BLaER1 treated with 17β-estradiol and CSF1 and Interleukin-3, amounts not matched to agents 10 nM and 100 nM (cell line): ENCODE measurements around the gene ATP2A3.

Source experiments
- H3K27ac ChIP-seq, 11 experiments: shearing (Covaris generic); formaldehyde crosslinking; 2 replicates each; pipeline ENCODE4 v1.8.1; 2022
- H3K27me3 ChIP-seq, 11 experiments: shearing (Covaris generic); formaldehyde crosslinking; 2 replicates each; pipeline ENCODE4 v1.8.1; 2022
- H3K36me3 ChIP-seq, 11 experiments: shearing (Covaris generic); formaldehyde crosslinking; 2 replicates each; pipeline ENCODE4 v1.8.1; 2022
- H3K4me1 ChIP-seq, 10 experiments: shearing (Covaris generic); formaldehyde crosslinking; 2 replicates each; pipeline ENCODE4 v1.8.1; 2022
- H3K4me2 ChIP-seq, 11 experiments: shearing (Covaris generic); formaldehyde crosslinking; 2 replicates each; pipeline ENCODE4 v1.8.1; 2022
- H3K4me3 ChIP-seq, 10 experiments: shearing (Covaris generic); formaldehyde crosslinking; 2 replicates each; pipeline ENCODE4 v1.8.1; 2022
- H3K9ac ChIP-seq, 11 experiments: shearing (Covaris generic); formaldehyde crosslinking; 2 replicates each; pipeline ENCODE4 v1.8.1; 2022
- H3K9me3 ChIP-seq, 11 experiments: shearing (Covaris generic); formaldehyde crosslinking; replicated peaks in 1 of 11; 2 replicates each; pipeline ENCODE4 v1.8.1; 2022
- H4K20me1 ChIP-seq, 11 experiments: shearing (Covaris generic); formaldehyde crosslinking; 2 replicates each; pipeline ENCODE4 v1.8.1; 2022
- Cebpa-rat ChIP-seq, 11 experiments: shearing (Covaris generic); IDR thresholded peaks; 2 replicates each; pipeline ENCODE4 v1.8.1; 2022

ATP2A3 gene

GRCh38 chr17:3921502-3922319 lies 42.5 kb downstream of the ATP2A3 start:
- Histone ChIP-seq H3K9ac (peak overlapping the region in 5 of 11 experiments; percentile 23 to 36 (median 32); a peak in 7 of 22 replicates), H3K4me2 (peak overlapping the region; percentile 20 to 92 (median 73); a peak in 21 of 22 replicates), H3K9me3 (no peaks in the 10 kb centered on the region), H3K36me3 (peaks cover 8 to 22% (median 13%) of the 10 kb centered on the region in 11 experiments; a peak in 15 of 22 replicates), H3K4me3 (no peak overlapping the region), H3K27me3 (peaks cover 0 to 9% (median 0%) of the 10 kb centered on the region in 11 experiments; a peak in 2 of 22 replicates), H3K27ac (peak overlapping the region in 3 of 11 experiments; percentile 8 to 44 (median 13); a peak in 2 of 22 replicates), H3K4me1 (peaks cover 32 to 76% (median 58%) of the 10 kb centered on the region in 10 experiments), H4K20me1 (peaks cover 0 to 17% (median 0%) of the 10 kb centered on the region in 11 experiments; a peak in 2 of 22 replicates)
- no peak for TF ChIP-seq Cebpa-rat (IDR thresholded peaks at IDR 0.05)

- TF ChIP-seq Cebpa-rat (IDR thresholded peaks at IDR 0.05) = no peak
- Histone ChIP-seq H3K4me2 (peak overlapping the region; percentile 20 to 92 (median 73); a peak in 21 of 22 replicates), H3K27ac (peak overlapping the region in 3 of 11 experiments; percentile 8 to 44 (median 13); a peak in 2 of 22 replicates), H3K9ac (peak overlapping the region in 5 of 11 experiments; percentile 23 to 36 (median 32); a peak in 7 of 22 replicates), H3K4me3 (no peak overlapping the region), H3K27me3 (peaks cover 0 to 9% (median 0%) of the 10 kb centered on the region in 11 experiments; a peak in 2 of 22 replicates), H3K4me1 (peaks cover 37 to 77% (median 60%) of the 10 kb centered on the region in 10 experiments), H3K9me3 (no peaks in the 10 kb centered on the region), H4K20me1 (peaks cover 0 to 14% (median 0%) of the 10 kb centered on the region in 11 experiments; a peak in 2 of 22 replicates), H3K36me3 (peaks cover 8 to 22% (median 13%) of the 10 kb centered on the region in 11 experiments; a peak in 15 of 22 replicates)
Measured at GRCh38 chr17:3921006-3921405, 43.2 kb downstream of the ATP2A3 start.

GRCh38 chr17:3919123-3919624 lies 45.1 kb downstream of the ATP2A3 start:
- Histone ChIP-seq H3K27me3 (peaks cover 0 to 9% (median 0%) of the 10 kb centered on the region in 11 experiments; a peak in 2 of 22 replicates), H3K4me2 (peak overlapping the region; percentile 37 to 92 (median 83)), H3K4me1 (peaks cover 50 to 93% (median 75%) of the 10 kb centered on the region in 10 experiments), H3K4me3 (no peak overlapping the region; a peak in 2 of 20 replicates), H3K9me3 (no peaks in the 10 kb centered on the region), H3K36me3 (peaks cover 0 to 6% (median 1%) of the 10 kb centered on the region in 11 experiments; a peak in 8 of 22 replicates), H4K20me1 (peaks cover 0 to 26% (median 4%) of the 10 kb centered on the region in 11 experiments; a peak in 10 of 22 replicates), H3K9ac (peak overlapping the region; percentile 34 to 77 (median 57); a peak in 19 of 22 replicates), H3K27ac (peak overlapping the region; percentile 24 to 84 (median 73); a peak in 20 of 22 replicates)
- TF ChIP-seq Cebpa-rat (IDR thresholded peaks at IDR 0.05) = no peak

GRCh38 chr17:3918372-3919122 lies 45.7 kb downstream of the ATP2A3 start:
- Histone ChIP-seq H3K4me3 (no peak overlapping the region; a peak in 2 of 20 replicates), H4K20me1 (peaks cover 0 to 28% (median 7%) of the 10 kb centered on the region in 11 experiments; a peak in 13 of 22 replicates), H3K4me1 (peaks cover 55 to 93% (median 82%) of the 10 kb centered on the region in 10 experiments), H3K27ac (peak overlapping the region; percentile 24 to 84 (median 73); a peak in 20 of 22 replicates), H3K36me3 (peaks cover 0 to under 1% (median 0%) of the 10 kb centered on the region in 11 experiments; a peak in 1 of 22 replicates), H3K9me3 (no peaks in the 10 kb centered on the region), H3K4me2 (peak overlapping the region; percentile 37 to 92 (median 83)), H3K27me3 (peaks cover 0 to 9% (median 0%) of the 10 kb centered on the region in 11 experiments; a peak in 2 of 22 replicates), H3K9ac (peak overlapping the region; percentile 34 to 77 (median 57); a peak in 19 of 22 replicates)
- TF ChIP-seq Cebpa-rat (IDR thresholded peaks at IDR 0.05) = no peak

DNA sequence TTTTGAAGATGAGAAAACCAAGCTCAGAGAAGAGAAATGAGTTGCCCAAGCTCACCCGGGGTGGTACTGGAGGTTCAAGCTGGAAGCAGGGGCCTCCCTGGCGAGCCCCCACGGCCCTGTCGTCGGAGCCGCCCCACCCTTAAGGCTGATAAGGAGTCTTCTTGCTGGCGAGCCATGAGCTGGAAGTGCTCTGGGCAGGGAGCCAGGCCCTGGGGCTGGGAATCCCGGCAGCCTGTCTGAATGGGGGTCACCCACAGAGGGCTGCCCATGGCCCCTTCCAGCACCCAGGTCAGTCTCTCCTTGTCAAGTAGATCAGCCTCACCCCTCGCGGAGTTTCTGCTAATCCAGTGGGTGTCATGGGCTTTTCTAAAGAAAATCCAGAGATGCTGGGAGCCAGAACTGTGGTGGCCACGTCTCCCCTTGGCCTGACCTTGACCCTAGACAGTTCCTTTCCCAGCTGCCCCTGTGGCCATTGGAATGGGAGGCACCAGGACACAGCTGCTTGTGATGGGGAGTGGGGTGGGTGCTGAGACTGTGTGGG lies 46.8 kb downstream of the ATP2A3 start:
- Histone ChIP-seq H3K4me1 (peaks cover 66 to 95% (median 90%) of the 10 kb centered on the region in 10 experiments), H3K27ac (peak overlapping the region; percentile 85 to 96 (median 92))

GRCh38 chr17:3916825-3917224 lies 47.4 kb downstream of the ATP2A3 start:
- H3K36me3 ChIP-seq = peaks cover 0 to 5% (median 0%) of the 10 kb centered on the region in 11 experiments; a peak in 2 of 22 replicates

More for the DNA sequence above, 46.8 kb downstream of the ATP2A3 start:
- Histone ChIP-seq H3K27me3 (peaks cover 0 to 9% (median 0%) of the 10 kb centered on the region in 11 experiments; a peak in 2 of 22 replicates), H3K4me2 (peak overlapping the region; percentile 95 to 100 (median 98)), H3K36me3 (peaks cover 0 to 5% (median 0%) of the 10 kb centered on the region in 11 experiments; a peak in 2 of 22 replicates), H3K4me3 (peak overlapping the region in 8 of 10 experiments; percentile 57 to 74 (median 65); a peak in 13 of 20 replicates), H4K20me1 (peaks cover 0 to 32% (median 13%) of the 10 kb centered on the region in 11 experiments; a peak in 13 of 22 replicates), H3K9me3 (no peaks in the 10 kb centered on the region), H3K9ac (peak overlapping the region; percentile 81 to 91 (median 84))
- TF ChIP-seq Cebpa-rat (IDR thresholded peaks at IDR 0.05) = no peak

DNA sequence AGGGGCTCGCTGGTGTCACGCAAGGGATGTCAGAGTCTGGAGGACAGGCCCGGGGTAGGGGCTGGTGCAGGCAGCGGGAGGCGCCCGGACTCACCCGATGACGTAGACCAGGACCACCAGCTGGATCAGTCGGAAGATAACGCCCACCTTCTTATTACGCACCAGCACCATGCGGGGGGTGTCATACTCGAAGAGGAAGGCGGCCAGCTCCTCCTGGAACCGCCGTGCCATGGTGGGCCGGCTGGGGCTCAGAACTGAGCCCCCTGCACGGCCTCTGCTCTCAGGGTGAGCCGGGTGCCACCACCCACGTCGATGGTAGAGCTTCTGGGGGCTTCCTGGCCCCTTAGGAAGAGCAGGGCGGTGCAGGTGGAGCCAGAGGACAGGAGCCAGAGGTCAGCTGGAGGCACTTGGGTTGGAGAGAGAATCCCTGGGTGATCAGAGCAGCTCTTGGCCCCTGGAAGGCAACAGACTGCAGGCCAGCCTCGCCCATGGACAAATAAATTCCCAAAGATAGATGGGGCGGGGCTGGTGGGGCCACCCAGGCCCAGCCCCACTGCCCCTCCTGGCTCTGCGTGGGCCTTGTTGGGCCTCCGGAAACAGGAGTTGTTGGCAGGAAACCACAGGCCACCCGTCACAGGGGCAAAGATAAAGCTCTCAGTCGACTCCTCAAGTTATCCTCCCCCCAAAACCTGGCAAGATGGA lies 48.1 kb downstream of the ATP2A3 start, which contains the start of gene P2RX1:
P2RX1 (minus strand) TSS at position 471 of the 702 bp plus-strand sequence; CDS start at position 231, 240 bp downstream.
- peaks cover 74 to 96% (median 90%) of the 10 kb centered on the region in 10 experiments for H3K4me1 ChIP-seq
- peak within 1 kb of the TSS; percentile 81 to 91 (median 84) for H3K9ac ChIP-seq

More at GRCh38 chr17:3916825-3917224, 47.4 kb downstream of the ATP2A3 start:
- H3K4me3 ChIP-seq = peak overlapping the region; percentile 20 to 74 (median 62); a peak in 17 of 20 replicates
- H3K9ac ChIP-seq = peak overlapping the region; percentile 81 to 91 (median 84)
- peaks cover 0 to 38% (median 17%) of the 10 kb centered on the region in 11 experiments; a peak in 13 of 22 replicates for H4K20me1 ChIP-seq
- peak overlapping the region; percentile 85 to 96 (median 92) for H3K27ac ChIP-seq
- H3K4me1 ChIP-seq = peaks cover 72 to 96% (median 90%) of the 10 kb centered on the region in 10 experiments
- TF ChIP-seq Cebpa-rat (IDR thresholded peaks at IDR 0.05) = no peak
- H3K9me3 ChIP-seq = no peaks in the 10 kb centered on the region
- peak overlapping the region; percentile 95 to 100 (median 98) for H3K4me2 ChIP-seq
- H3K27me3 ChIP-seq = peaks cover 0 to 9% (median 0%) of the 10 kb centered on the region in 11 experiments; a peak in 2 of 22 replicates

More for the DNA sequence above, 48.1 kb downstream of the ATP2A3 start, which contains the start of gene P2RX1:
- peaks cover 0 to 4% (median 0%) of the 10 kb centered on the region in 11 experiments; a peak in 2 of 22 replicates for H3K27me3 ChIP-seq
- H3K9me3 ChIP-seq = no peaks in the 10 kb centered on the region
- TF ChIP-seq Cebpa-rat (IDR thresholded peaks at IDR 0.05) = no peak
- H3K4me2 ChIP-seq = peak within 1 kb of the TSS; percentile 95 to 100 (median 98)
- H3K27ac ChIP-seq = peak within 1 kb of the TSS; percentile 85 to 96 (median 92)
- peaks cover 0 to 5% (median 0%) of the 10 kb centered on the region in 11 experiments; a peak in 2 of 22 replicates for H3K36me3 ChIP-seq
- H4K20me1 ChIP-seq = peaks cover 0 to 45% (median 17%) of the 10 kb centered on the region in 11 experiments; a peak in 13 of 22 replicates
- H3K4me3 ChIP-seq = peak within 1 kb of the TSS; percentile 55 to 74 (median 62)
